ENCODE data around the gene HSF2. TPM values are rescaled to one million over a fixed set of nuclear protein-coding genes. Genes with fewer than 3 reads are reported as not detected.

HSF2 gene
- total RNA-seq, 4 donors from 2014 or later = 44.2 to 92.1 (median 68.3) TPM

DNA sequence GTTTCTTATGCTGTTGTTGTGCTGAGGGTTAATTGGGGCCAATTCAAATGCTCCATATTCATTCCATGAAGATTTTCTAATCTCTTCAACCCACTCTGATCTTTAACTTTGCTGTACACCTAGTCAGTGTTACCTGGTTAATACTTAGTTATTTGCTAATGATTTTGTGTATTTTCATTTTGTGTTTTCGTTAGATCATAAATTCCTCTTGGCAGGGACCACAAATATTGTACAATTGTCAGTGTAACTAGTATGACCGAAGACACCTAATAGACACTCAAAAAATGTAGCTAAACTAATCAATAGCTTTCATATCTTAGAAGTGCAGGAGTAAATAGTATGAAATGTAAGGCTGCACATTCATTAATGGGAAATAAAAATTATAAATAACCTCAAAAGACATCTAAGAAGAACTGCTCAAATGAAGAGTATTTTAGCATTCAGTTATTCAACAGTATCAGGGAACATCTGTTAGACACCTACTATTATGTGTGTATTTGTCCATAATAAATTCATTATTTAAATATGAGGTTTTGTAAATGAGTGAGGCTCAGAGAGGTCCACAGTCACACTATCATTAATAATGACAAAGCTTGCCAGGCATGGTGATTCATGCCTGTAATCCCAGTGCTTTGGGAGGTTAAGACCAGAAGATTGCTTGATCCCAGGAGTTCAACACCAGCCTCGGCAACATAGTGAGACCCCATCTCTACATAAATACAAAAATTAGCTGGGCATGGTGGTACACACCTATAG is 13.4 kb upstream of the HSF2 start:
- Histone ChIP-seq H3K27ac (no peak overlapping the region), H3K4me1 (no peaks in the 10 kb centered on the region), H3K4me3 (no peak overlapping the region), H3K9me3 (no peaks in the 10 kb centered on the region), H3K27me3 (no peaks in the 10 kb centered on the region), H3K36me3 (no peaks in the 10 kb centered on the region)
- DNase-seq = no peak
- no peak for ATAC-seq
- intact Hi-C loops (cut with DNase I; ENCODE audit: low total_unique reads) = no loop called here
- in situ Hi-C loops (cut with MboI; ENCODE audit: low sequenced_read_pairs in 4 of 4) = loop anchor here in 3 of 4 donors (5.0 to 25.0 kb wide), 3 partner anchors 101 to 146 kb away; no protein-coding TSS in a partner anchor
- TF ChIP-seq POLR2A (IDR thresholded peaks at IDR 0.05) = no peak
- TF ChIP-seq, protein P1, sequence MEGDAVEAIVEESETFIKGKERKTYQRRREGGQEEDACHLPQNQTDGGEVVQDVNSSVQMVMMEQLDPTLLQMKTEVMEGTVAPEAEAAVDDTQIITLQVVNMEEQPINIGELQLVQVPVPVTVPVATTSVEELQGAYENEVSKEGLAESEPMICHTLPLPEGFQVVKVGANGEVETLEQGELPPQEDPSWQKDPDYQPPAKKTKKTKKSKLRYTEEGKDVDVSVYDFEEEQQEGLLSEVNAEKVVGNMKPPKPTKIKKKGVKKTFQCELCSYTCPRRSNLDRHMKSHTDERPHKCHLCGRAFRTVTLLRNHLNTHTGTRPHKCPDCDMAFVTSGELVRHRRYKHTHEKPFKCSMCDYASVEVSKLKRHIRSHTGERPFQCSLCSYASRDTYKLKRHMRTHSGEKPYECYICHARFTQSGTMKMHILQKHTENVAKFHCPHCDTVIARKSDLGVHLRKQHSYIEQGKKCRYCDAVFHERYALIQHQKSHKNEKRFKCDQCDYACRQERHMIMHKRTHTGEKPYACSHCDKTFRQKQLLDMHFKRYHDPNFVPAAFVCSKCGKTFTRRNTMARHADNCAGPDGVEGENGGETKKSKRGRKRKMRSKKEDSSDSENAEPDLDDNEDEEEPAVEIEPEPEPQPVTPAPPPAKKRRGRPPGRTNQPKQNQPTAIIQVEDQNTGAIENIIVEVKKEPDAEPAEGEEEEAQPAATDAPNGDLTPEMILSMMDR (IDR thresholded peaks at IDR 0.05 in 4 of 5, conservative IDR thresholded peaks at IDR 0.05 in 1 of 5) = no peak

DNA sequence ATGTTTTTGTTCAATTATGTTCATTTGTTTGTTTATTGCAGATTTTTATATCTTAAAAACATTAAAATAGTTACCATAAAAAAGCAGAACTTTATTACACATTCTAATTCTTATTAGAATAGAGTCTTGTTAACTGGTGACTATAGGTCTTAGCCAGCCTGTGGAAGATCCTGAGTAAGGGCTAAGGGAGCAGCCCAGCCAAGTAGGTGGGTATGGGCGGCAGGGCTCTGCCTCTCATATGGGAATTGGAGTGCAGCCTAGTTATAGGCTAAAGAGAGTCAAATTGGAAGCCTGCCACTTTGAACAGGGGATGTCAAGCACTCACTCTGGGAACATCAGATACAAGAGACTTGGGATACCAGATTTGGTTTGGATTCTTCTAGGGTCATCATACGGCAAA is 10.5 kb upstream of the HSF2 start:
- DNase-seq (no peak), ATAC-seq (no peak)
- TF ChIP-seq POLR2A (IDR thresholded peaks at IDR 0.05) = no peak
- TF ChIP-seq, protein P1 (IDR thresholded peaks at IDR 0.05 in 4 of 5, conservative IDR thresholded peaks at IDR 0.05 in 1 of 5) = no peak
- no peaks in the 10 kb centered on the region for H3K4me1 ChIP-seq
- H3K27me3 ChIP-seq = no peaks in the 10 kb centered on the region
- H3K9me3 ChIP-seq = no peaks in the 10 kb centered on the region
- H3K4me3 ChIP-seq = no peak overlapping the region
- in situ Hi-C loops (cut with MboI; ENCODE audit: low sequenced_read_pairs in 4 of 4) (loop anchor here in 3 of 4 donors (5.0 to 25.0 kb wide), 3 partner anchors 98 to 143 kb away; no protein-coding TSS in a partner anchor), intact Hi-C loops (cut with DNase I; ENCODE audit: low total_unique reads) (no loop called here)
- H3K27ac ChIP-seq = no peak overlapping the region
- H3K36me3 ChIP-seq = no peaks in the 10 kb centered on the region

DNA sequence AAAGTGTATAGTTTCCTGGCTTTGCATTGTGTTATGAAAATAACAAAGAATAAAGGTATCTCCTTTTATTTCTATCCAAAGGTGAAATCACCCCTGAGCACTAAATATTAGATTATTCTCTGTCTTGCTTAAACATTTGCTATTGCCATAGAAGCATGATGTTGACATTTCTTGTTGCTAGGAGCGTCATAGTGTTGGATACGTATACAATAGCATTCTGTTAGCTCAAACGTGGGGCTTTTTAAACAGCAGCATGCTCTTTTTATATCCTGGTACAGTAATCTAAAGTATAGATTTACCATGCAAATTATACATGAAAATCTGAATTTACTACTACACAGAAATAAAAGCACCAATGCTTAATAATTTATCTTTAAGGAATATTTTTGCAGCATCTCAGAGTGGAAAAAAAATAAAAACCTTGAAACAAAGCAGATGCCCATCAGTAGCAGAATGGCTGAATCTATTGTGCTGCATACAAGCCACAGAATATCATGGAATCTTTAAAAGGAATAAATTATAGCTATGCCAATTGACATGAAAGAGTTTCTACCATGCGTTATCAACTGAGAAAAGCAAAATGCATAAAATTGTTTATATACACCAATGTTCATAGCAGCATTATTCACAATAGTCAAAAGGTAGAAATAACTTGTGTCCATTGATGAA is 9.6 kb upstream of the HSF2 start:
- in situ Hi-C loops (cut with MboI; ENCODE audit: low sequenced_read_pairs in 4 of 4) = loop anchor here in 3 of 4 donors (5.0 to 25.0 kb wide), 3 partner anchors 97 to 142 kb away; no protein-coding TSS in a partner anchor
- Histone ChIP-seq H3K4me1 (no peaks in the 10 kb centered on the region), H3K27me3 (no peaks in the 10 kb centered on the region), H3K4me3 (no peak overlapping the region), H3K36me3 (no peaks in the 10 kb centered on the region), H3K9me3 (no peaks in the 10 kb centered on the region), H3K27ac (no peak overlapping the region)
- ATAC-seq = no peak
- no peak for DNase-seq
- TF ChIP-seq, protein P1 (IDR thresholded peaks at IDR 0.05 in 4 of 5, conservative IDR thresholded peaks at IDR 0.05 in 1 of 5) = no peak
- TF ChIP-seq POLR2A (IDR thresholded peaks at IDR 0.05) = no peak
- intact Hi-C loops (cut with DNase I; ENCODE audit: low total_unique reads) = no loop called here

DNA sequence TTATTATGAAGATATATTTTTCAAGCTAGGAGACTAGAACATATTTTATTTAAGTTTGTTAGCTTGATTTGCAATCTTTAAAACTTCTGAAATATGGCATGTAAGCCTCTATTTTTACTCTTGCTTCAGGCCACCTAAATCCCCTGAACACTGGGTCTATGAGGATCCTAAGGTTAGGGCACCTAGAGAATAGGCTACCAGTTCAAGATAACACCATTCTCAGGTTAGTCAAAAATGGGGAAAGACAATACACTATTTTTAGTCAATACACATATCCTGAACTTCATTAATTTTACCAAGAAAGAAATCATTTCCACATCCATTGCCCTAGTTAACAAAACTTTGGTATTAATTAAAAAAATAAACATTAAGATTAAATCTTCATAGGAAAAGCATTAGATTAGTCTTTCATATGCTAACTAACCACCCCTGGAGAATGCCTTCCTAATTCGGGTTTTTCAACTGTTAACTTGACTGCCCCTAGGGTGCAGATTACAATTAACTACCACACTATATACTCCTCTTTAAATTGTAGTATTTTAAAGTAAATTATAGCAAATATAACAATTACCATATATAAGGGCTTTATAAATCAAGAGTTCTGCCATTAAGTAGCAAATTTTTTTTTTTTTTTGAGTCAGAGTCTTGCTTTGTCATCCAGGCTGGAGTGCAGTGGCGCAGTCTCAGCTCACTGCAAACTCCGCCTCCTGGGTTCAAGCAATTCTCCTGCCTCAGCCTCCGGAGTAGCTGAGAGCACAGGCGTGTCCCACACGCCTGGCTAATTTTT is 6.7 kb upstream of the HSF2 start:
- intact Hi-C loops (cut with DNase I; ENCODE audit: low total_unique reads) = no loop called here
- TF ChIP-seq, protein P1 (IDR thresholded peaks at IDR 0.05 in 4 of 5, conservative IDR thresholded peaks at IDR 0.05 in 1 of 5) = no peak
- no peak for TF ChIP-seq POLR2A (IDR thresholded peaks at IDR 0.05)
- in situ Hi-C loops (cut with MboI; ENCODE audit: low sequenced_read_pairs in 4 of 4) = loop anchor here in 1 of 4 donors (25.0 kb wide), 1 partner anchor 95 kb away; no protein-coding TSS in a partner anchor
- Histone ChIP-seq H3K27me3 (no peaks in the 10 kb centered on the region), H3K4me1 (no peaks in the 10 kb centered on the region), H3K9me3 (no peaks in the 10 kb centered on the region), H3K36me3 (no peaks in the 10 kb centered on the region), H3K27ac (no peak overlapping the region), H3K4me3 (no peak overlapping the region)
- ATAC-seq (no peak), DNase-seq (no peak)
